ENCODE results near the gene CCDC51. TPM values are rescaled to one million over a fixed set of nuclear protein-coding genes. Genes with fewer than 3 reads are reported as not detected.

CCDC51 gene
- total and polyA plus RNA-seq, 2 experiments from 2014 or later, result 20.8 to 24.1 TPM

DNA sequence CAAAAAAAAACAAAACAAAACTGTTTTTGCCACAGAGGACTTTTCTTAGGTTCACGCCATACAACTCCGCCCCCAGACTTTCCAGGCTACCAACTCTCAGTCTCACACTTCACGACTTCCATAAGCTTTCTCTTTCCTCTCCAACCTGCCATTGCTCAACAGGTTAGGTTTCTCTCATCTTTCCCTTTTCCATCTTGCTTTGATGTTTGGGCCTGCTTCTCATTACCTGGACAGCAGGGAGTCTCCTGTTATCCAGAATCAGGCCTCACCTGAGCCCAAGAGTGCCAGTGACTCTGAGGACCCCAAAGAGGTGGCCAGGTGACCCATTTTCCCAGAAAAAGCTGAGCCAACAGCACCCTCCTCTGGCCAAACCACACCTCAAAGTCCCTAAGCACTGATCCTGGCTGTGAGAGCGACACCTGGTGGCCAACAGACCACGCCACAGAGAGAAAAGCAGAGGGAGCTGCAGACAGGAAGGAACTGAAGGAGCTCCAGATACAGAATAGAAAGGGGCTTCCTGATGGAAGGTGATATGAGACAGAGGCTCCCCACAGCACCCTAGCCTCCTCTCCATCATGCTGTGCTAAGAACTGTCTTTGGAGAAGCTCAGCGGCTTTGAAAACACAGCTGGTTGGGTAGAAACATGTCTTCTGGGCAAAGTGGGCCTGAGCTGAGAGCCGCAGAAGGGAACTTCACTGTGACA, 4.0 kb downstream of the CCDC51 start:
- peaks cover 7% of the 10 kb centered on the region for H3K27me3 Mint-ChIP-seq (ENCODE audit: insufficient read depth, low read depth, poor library complexity)
- ATAC-seq, result peak; percentile 52
- Histone ChIP-seq H3F3A (replicated peaks; ENCODE audit: low read depth) (peaks cover 39% of the 10 kb centered on the region), H3K36me3 (ENCODE audit: insufficient read depth) (peaks cover 10% of the 10 kb centered on the region), H3K4me1 (ENCODE audit: insufficient read depth) (peaks cover 9% of the 10 kb centered on the region), H3K4me2 (no peak overlapping the region), H4K20me1 (replicated peaks; ENCODE audit: insufficient read depth) (no peaks in the 10 kb centered on the region), H2AFZ (no peak overlapping the region), H3K27me3 (ENCODE audit: insufficient read depth) (no peaks in the 10 kb centered on the region), H3K79me2 (replicated peaks; ENCODE audit: insufficient read depth) (peaks cover 40% of the 10 kb centered on the region), H3K27ac (ENCODE audit: low read depth) (no peak overlapping the region; the same call in 1 of the 2 replicates), H3K9me2 (ENCODE audit: insufficient read depth) (no peaks in the 10 kb centered on the region), H3K4me3 (no peak overlapping the region)
- no peaks in the 10 kb centered on the region for H3K9me3 Mint-ChIP-seq
- no peak overlapping the region for H3K4me3 Mint-ChIP-seq
- peaks cover 42% of the 10 kb centered on the region for H3K36me3 Mint-ChIP-seq (ENCODE audit: low read depth)
- peaks cover 27% of the 10 kb centered on the region for H3K4me1 Mint-ChIP-seq
- DNase-seq (ENCODE audit: low spot score), result peak; percentile 96
- TF ChIP-seq ZNF114 (CRISPR knock-in tag; IDR thresholded peaks at IDR 0.05), result no peak
- TF ChIP-seq STAT1 (IDR thresholded peaks at IDR 0.05; ENCODE audit: unreplicated experiment), result no peak
- TF ChIP-seq, protein P1, sequence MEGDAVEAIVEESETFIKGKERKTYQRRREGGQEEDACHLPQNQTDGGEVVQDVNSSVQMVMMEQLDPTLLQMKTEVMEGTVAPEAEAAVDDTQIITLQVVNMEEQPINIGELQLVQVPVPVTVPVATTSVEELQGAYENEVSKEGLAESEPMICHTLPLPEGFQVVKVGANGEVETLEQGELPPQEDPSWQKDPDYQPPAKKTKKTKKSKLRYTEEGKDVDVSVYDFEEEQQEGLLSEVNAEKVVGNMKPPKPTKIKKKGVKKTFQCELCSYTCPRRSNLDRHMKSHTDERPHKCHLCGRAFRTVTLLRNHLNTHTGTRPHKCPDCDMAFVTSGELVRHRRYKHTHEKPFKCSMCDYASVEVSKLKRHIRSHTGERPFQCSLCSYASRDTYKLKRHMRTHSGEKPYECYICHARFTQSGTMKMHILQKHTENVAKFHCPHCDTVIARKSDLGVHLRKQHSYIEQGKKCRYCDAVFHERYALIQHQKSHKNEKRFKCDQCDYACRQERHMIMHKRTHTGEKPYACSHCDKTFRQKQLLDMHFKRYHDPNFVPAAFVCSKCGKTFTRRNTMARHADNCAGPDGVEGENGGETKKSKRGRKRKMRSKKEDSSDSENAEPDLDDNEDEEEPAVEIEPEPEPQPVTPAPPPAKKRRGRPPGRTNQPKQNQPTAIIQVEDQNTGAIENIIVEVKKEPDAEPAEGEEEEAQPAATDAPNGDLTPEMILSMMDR (conservative IDR thresholded peaks at IDR 0.05; ENCODE audit: low read depth in 2 of 2), result peak; percentile 100
- 0 out of 2 replicates have a peak, but pooled peaks have one; percentile 31 for TF ChIP-seq POLR2AphosphoS5 (IDR thresholded peaks at IDR 0.05; ENCODE audit: low read depth)
- H3K27ac Mint-ChIP-seq, result no peak overlapping the region

DNA sequence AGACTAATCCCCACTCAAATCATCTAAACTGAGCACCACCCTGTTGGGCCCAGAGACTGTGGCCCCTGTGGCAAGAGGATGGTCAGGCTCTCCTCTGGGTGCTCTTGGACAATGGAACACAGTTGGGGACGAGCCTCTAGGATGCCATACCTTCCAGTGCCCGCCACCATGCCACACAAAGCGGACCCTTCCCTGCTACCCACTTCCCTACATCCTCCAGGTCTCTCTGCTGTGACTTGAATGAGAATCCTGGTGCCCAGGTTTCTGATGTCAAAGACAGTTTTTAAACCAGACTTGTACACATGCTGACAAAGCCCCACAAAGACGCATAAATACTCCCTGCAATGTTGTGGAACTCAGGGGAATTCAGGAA, 4.7 kb downstream of the CCDC51 start:
- peaks cover 7% of the 10 kb centered on the region for H3K27me3 Mint-ChIP-seq (ENCODE audit: insufficient read depth, low read depth, poor library complexity)
- no peak for ATAC-seq
- H3K4me1 ChIP-seq (ENCODE audit: insufficient read depth), result peaks cover 17% of the 10 kb centered on the region
- no peak overlapping the region; the same call in 1 of the 2 replicates for H3K27ac ChIP-seq (ENCODE audit: low read depth)
- no peak for DNase-seq (ENCODE audit: low spot score)
- no peak overlapping the region for H3K4me3 Mint-ChIP-seq
- H3K9me2 ChIP-seq (ENCODE audit: insufficient read depth), result no peaks in the 10 kb centered on the region
- H3K79me2 ChIP-seq (replicated peaks; ENCODE audit: insufficient read depth), result peaks cover 33% of the 10 kb centered on the region
- H3K4me3 ChIP-seq, result no peak overlapping the region
- H3K36me3 Mint-ChIP-seq (ENCODE audit: low read depth), result peaks cover 41% of the 10 kb centered on the region
- no peak overlapping the region; the same call in 1 of the 2 replicates for H3K27ac Mint-ChIP-seq
- no peak overlapping the region for H3K4me2 ChIP-seq
- H3F3A ChIP-seq (replicated peaks; ENCODE audit: low read depth), result peaks cover 46% of the 10 kb centered on the region
- H3K9me3 Mint-ChIP-seq, result no peaks in the 10 kb centered on the region
- H3K27me3 ChIP-seq (ENCODE audit: insufficient read depth), result no peaks in the 10 kb centered on the region
- peaks cover 10% of the 10 kb centered on the region for H3K36me3 ChIP-seq (ENCODE audit: insufficient read depth)
- H4K20me1 ChIP-seq (replicated peaks; ENCODE audit: insufficient read depth), result no peaks in the 10 kb centered on the region
- H3K4me1 Mint-ChIP-seq, result peaks cover 34% of the 10 kb centered on the region
- no peak overlapping the region for H2AFZ ChIP-seq
- TF ChIP-seq, protein P1 (conservative IDR thresholded peaks at IDR 0.05; ENCODE audit: low read depth in 2 of 2), result no peak
- TF ChIP-seq ZNF114 (CRISPR knock-in tag; IDR thresholded peaks at IDR 0.05), result no peak
- no peak for TF ChIP-seq EZH2phosphoT487 (IDR thresholded peaks at IDR 0.05; ENCODE audit: unreplicated experiment)
- TF ChIP-seq ZNF331 (CRISPR knock-in tag; IDR thresholded peaks at IDR 0.05; ENCODE audit: low read depth), result no peak
- TF ChIP-seq STAT1 (IDR thresholded peaks at IDR 0.05; ENCODE audit: unreplicated experiment), result no peak
- TF ChIP-seq EZH2 (IDR thresholded peaks at IDR 0.05; ENCODE audit: low read depth, unreplicated experiment), result no peak
- no peak for TF ChIP-seq CREB1 (CRISPR knock-in tag; IDR thresholded peaks at IDR 0.05; ENCODE audit: low read depth)
- no peak for TF ChIP-seq POLR2AphosphoS5 (IDR thresholded peaks at IDR 0.05; ENCODE audit: low read depth)
- TF ChIP-seq, protein P2, sequence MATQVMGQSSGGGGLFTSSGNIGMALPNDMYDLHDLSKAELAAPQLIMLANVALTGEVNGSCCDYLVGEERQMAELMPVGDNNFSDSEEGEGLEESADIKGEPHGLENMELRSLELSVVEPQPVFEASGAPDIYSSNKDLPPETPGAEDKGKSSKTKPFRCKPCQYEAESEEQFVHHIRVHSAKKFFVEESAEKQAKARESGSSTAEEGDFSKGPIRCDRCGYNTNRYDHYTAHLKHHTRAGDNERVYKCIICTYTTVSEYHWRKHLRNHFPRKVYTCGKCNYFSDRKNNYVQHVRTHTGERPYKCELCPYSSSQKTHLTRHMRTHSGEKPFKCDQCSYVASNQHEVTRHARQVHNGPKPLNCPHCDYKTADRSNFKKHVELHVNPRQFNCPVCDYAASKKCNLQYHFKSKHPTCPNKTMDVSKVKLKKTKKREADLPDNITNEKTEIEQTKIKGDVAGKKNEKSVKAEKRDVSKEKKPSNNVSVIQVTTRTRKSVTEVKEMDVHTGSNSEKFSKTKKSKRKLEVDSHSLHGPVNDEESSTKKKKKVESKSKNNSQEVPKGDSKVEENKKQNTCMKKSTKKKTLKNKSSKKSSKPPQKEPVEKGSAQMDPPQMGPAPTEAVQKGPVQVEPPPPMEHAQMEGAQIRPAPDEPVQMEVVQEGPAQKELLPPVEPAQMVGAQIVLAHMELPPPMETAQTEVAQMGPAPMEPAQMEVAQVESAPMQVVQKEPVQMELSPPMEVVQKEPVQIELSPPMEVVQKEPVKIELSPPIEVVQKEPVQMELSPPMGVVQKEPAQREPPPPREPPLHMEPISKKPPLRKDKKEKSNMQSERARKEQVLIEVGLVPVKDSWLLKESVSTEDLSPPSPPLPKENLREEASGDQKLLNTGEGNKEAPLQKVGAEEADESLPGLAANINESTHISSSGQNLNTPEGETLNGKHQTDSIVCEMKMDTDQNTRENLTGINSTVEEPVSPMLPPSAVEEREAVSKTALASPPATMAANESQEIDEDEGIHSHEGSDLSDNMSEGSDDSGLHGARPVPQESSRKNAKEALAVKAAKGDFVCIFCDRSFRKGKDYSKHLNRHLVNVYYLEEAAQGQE (IDR thresholded peaks at IDR 0.05; ENCODE audit: unreplicated experiment), result no peak
- no peak for TF ChIP-seq JUNB (IDR thresholded peaks at IDR 0.05; ENCODE audit: unreplicated experiment)
- TF ChIP-seq NANOG (IDR thresholded peaks at IDR 0.05; ENCODE audit: borderline replicate concordance), result no peak
- TF ChIP-seq, protein P3, sequence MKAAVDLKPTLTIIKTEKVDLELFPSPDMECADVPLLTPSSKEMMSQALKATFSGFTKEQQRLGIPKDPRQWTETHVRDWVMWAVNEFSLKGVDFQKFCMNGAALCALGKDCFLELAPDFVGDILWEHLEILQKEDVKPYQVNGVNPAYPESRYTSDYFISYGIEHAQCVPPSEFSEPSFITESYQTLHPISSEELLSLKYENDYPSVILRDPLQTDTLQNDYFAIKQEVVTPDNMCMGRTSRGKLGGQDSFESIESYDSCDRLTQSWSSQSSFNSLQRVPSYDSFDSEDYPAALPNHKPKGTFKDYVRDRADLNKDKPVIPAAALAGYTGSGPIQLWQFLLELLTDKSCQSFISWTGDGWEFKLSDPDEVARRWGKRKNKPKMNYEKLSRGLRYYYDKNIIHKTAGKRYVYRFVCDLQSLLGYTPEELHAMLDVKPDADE (IDR thresholded peaks at IDR 0.05), result no peak

Measured in GM23338 (cell line).